C4-2B (cell line): ENCODE data around the gene PSD4.

ENCODE experiments used
- ZFX ChIP-seq: fragments of 450-650 bp; IDR thresholded peaks from 2 replicates; pipeline ENCODE4 v1.6.1; 2017
- TF ChIP-seq, protein P1 (sequence below): fragments of 450-650 bp; conservative IDR thresholded peaks from 2 replicates; pipeline ENCODE4 v1.5.1; 2017; ENCODE audit warnings: mild to moderate bottlenecking

DNA sequence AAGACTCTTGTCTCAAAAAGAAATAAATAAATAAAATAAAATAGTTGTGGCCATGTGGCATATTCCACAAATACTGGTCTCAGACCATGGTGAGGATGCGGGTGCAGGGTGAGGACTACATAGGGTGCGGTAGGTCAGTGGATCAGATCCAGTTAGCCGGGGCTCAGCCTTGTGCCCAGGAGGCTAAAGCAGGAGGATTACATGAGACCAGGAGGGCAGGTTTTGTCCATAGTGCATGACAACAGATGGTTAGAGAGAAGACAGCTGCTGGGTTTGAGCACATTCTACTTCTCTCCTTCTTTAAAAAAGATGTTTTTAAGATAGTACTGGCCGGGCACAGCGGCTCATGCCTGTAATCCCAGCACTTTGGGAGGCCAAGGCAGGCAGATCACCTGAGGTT, 12.8 kb upstream of the PSD4 start:
- TF ChIP-seq, protein P1, sequence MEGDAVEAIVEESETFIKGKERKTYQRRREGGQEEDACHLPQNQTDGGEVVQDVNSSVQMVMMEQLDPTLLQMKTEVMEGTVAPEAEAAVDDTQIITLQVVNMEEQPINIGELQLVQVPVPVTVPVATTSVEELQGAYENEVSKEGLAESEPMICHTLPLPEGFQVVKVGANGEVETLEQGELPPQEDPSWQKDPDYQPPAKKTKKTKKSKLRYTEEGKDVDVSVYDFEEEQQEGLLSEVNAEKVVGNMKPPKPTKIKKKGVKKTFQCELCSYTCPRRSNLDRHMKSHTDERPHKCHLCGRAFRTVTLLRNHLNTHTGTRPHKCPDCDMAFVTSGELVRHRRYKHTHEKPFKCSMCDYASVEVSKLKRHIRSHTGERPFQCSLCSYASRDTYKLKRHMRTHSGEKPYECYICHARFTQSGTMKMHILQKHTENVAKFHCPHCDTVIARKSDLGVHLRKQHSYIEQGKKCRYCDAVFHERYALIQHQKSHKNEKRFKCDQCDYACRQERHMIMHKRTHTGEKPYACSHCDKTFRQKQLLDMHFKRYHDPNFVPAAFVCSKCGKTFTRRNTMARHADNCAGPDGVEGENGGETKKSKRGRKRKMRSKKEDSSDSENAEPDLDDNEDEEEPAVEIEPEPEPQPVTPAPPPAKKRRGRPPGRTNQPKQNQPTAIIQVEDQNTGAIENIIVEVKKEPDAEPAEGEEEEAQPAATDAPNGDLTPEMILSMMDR: no peak
- no peak for TF ChIP-seq ZFX
